Hematopoietic multipotent progenitor cell (in vitro differentiated cells): ENCODE measurements around the gene CCDC33. TPM values are rescaled to one million over a fixed set of nuclear protein-coding genes. Genes with fewer than 3 reads are reported as not detected.

Experiments used
- DNase-seq, 3 donors: peaks; one replicate each; pipeline ENCODE4 v3.0.0-alpha.2; 2011 to 2015; ENCODE audit warnings: low read depth in 2 of 3, low spot score in 2 of 3
- total RNA-seq: library from RNA; depleted of rRNA; stranded (reverse); fragments of >200 nt; gene quantifications from one replicate; pipeline ENCODE4 v1.2.3, GENCODE V29; 2012

Gene CCDC33
- total RNA-seq, 1 donor = not detected

DNA sequence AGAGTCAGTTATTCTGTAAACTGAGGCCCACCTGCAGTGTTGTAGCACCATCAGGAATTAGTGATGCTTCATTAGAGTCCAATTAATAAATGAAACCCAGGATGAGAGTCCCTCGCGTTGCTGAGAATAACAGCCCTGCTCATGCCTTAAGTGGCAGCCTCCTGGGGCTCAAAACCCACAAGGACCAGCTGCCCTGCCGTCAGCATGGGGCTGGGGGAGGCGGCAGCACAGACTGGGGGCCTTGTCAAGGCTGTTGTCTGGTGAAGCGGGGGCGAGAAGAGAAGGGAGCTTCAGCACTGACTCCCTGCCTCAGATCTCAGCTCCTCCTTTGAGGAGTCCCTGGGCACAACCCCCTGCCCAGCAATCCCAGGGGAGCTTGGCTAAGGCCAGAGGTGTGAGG lies 21.0 kb downstream of the CCDC33 start:
- DNase-seq = no peak

DNA sequence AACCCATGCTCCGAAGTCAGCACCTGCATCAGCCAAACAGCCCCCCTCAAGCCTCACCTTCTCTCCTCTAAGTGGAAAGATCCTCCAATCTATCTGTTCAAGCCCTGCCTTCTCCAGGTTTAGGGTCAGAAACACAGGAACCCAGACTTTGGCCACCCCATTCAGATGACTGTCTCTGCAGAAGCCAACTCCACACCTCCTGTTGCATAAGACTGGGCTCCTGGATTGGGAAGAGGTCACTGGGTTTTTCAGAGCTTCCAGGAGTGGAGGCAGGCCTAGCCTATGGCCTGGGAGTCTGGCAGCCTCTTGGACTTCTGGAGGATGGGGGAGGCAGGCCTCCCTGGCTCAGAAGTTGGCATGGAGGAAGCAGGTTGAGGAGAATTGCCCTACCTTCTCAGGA lies 21.5 kb downstream of the CCDC33 start:
- no peak for DNase-seq

DNA sequence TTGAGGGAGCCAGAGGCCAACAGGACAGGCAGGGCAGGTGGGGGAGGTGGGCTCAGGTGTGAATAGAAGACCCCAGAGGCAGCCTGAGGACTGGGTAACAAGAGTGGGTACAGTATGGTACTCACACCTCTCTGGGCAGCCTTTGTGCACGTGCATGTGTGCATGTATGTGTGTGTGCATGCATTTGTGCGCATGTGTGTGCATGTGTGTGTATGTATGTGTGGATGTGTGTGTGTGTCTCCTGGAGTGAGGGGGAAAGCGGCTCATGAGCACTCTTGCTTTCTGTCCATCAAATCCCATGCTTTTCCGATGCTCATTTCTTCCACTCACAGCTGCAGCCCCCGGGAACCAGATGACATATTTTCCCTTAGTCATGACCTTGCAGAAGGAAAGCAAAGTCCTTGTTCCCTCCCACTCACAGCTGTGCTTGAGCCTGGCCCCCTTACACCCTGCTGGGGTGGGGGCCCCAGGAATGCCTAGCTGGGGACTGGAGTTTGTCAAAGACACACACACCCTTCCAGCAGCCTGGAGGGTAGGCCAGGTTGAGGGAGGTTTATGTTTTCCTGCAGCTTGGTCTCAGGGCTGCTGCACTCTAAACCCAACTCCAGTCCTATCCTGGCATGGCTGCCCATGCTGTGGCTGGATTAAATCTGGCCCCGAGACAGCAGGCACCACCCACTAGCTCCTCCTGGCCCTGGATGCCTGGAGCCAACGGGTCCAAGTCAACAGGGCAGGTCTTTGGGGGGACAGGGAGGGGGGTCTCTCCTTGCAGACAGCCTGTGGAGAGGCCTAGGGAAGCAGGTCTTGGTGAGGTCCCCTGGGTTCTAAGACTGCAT lies 22.5 kb downstream of the CCDC33 start:
- no peak for DNase-seq

- no peak for DNase-seq
These were observed 23.1 kb downstream of the CCDC33 start for GRCh38 chr15:74259292-74259648.

DNA sequence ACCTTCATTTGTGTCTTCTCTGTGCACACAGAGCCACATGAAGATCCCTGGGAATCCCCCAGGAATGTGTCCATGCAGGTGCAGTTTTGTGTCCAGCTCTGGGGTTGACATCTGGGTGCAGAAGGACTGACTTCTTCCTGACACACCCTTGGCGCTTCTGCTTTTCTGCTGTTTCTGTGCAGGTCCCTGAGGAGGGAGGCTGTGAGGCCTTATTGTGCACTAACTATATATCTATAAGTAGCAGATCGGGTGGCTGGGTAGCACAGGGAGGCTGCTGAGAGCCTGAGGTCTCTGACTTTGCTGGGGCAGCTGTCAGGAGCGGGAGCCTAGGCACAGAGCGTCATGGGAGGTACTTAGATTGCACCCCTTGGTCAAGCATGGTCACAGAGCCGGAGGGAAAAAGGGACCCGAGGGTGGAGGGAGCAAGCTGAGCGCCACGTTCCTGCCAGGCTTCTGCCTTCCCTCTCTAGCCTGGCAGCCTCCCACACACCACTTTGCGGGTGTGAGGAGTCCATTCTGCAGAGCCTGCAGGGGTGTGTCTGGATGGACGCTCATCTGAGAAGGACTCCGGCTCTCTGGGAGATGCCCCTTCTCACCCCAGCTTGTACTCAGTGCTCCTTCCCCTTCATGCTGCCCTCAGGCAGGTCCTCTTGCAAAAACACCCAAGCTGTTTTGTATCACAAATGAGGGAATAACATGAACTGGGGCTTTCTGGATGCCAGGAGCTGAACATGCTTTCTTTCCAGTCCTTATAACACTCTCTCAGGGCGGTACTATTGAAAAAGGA lies 23.9 kb downstream of the CCDC33 start:
- DNase-seq = no peak

DNA sequence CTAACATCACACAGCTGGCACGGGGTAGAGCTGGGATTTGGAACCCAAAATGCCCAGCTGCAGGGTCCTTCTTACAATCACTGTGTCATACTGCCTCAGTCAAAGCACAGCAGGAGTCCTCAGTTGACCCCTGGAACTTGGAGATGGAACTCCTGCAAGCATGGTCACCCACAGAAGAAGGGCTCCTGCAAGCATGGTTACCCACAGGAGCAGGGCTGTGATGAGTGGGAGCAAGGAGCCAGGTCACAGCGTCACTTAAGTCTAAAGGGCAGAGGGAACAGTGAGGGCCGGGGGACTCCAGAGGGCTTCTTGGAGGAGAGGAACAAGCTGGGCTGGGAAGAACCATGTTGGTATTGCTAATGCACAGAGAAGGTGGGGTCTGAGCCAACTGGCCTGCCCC lies 24.9 kb downstream of the CCDC33 start:
- DNase-seq = no peak

DNA sequence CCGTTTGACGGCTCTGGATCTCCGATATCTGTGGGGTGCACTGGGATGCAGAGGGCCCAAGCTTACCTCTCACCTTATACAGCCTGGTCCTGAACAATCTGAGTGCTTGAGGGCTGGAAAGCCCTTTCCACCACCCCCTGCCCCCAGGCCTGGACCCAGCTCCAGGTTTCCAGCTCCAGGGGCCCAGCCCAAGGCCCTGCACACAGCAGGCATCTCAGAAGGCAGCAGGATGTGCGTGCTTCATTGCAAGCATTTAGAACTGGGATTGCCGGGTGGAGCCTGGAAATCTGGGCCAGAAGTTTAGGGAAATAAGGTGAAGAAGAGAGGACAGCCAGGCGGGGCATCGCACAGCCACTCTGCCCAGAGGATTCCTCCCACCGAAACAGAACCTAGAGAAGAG lies 25.6 kb downstream of the CCDC33 start:
- DNase-seq = no peak

- DNase-seq = no peak
These were observed 26.0 kb downstream of the CCDC33 start for GRCh38 chr15:74262151-74262550.

- DNase-seq = no peak
These were observed 26.5 kb downstream of the CCDC33 start for GRCh38 chr15:74262625-74263024.

DNA sequence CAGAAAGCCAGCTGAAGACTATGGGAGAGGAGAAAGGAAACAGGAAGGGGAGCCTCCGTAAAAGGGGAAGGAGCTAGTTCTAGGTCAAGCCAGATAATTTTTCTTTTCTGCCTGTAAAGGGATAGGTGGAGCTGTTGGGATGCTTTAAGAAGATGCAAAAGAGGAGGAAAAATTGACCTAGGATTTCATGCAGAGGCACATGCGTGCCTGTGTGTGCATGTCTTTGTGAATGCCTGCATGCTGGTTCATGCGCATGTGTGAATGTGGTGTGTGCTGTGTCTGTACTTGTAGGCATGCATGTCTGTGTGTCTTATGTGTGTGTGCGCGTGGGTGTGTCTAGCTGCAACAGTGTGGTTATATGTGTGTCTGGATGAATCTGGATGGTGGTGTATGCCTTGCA lies 27.3 kb downstream of the CCDC33 start:
- DNase-seq = no peak

GRCh38 chr15:74264081-74264501 lies 28.0 kb downstream of the CCDC33 start:
- DNase-seq = no peak

DNA sequence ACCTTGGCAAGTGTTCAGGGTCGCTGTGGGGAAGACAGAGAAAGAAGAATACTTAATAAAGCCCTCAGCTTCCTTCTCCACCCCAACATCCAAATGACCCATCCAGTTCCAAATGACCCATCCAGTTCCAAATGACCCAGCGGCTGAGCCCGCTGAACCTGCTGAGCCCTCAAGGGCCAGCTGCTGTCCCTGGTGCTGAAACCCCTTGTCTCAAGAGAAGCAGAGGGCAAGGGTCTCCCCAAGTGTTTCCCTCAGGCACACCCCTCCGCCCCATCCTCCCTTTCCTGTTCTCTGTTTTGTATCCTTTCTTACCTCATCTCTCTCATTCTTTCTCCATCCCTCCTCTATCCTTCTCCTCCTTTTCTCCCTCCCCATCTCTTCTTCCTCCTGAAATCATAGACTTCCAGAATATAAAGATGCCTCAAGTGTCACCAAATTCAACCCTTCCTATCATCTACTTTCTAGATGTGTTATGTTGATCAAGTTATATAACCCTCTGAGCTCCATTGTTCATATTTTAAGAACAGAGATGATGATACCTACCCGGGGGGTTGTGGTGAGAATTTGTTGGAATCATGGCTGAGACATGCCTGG lies 29.0 kb downstream of the CCDC33 start:
- peak in 2 of 3 donors; percentile 35 to 68 for DNase-seq

- no peak for DNase-seq
These were observed 31.9 kb downstream of the CCDC33 start for GRCh38 chr15:74268020-74268419.

- DNase-seq = no peak
These were observed 33.4 kb downstream of the CCDC33 start for GRCh38 chr15:74269362-74270035.

DNA sequence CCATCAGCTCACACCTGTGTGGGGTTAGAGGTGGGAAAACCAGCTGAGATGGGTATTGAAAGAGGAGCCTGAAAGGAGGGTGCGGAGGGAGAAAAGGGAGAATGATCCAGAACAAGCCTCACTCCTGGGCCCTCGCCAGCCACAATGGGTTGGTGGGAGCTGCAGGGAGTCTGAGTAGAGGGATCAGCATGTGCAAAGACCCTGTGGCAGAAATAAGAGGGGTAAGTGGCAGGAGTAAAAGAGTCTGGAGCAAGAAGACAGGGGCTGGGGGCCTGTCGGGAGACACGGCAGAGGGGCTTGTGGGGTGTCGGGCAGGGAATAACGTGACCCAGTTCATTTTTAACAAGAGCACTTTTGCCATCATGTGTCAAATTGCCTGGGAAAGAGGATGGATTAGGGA lies 34.0 kb downstream of the CCDC33 start:
- DNase-seq = no peak

- DNase-seq = no peak
These were observed 34.9 kb downstream of the CCDC33 start for GRCh38 chr15:74270854-74271520.

DNA sequence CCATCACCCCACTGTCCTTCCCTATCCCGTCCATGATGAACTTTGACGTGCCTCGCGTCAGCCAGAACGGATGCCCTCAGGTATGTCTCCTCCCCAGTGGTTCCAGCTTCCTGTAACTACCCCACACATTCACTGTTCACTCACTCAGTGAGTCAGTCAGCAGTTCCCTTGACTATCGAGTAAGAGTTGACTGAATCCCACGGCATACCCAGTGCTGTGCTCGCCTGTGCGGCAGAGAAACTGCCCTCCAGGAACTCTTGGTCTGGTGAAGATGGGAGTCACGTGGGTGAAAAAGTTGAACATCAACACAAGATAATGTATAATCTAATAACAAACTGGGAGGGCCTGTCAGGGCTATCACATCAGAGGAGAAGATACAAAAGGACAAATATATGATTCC lies 36.7 kb downstream of the CCDC33 start:
- DNase-seq = no peak

- no peak for DNase-seq
These were observed 38.4 kb downstream of the CCDC33 start for GRCh38 chr15:74274470-74275038.

GRCh38 chr15:74275957-74276356 lies 39.8 kb downstream of the CCDC33 start:
- no peak for DNase-seq

GRCh38 chr15:74276560-74276959 lies 40.4 kb downstream of the CCDC33 start:
- DNase-seq = no peak
